ENCODE data around the gene OR1N1.

- TF ChIP-seq TEAD4 (IDR thresholded peaks at IDR 0.05), result no peak
- no peak for TF ChIP-seq FOXM1 (IDR thresholded peaks at IDR 0.05; ENCODE audit: borderline replicate concordance, low read depth)
- TF ChIP-seq TCF12 (IDR thresholded peaks at IDR 0.05; ENCODE audit: low read depth), result no peak
- TF ChIP-seq RAD21 (IDR thresholded peaks at IDR 0.05; ENCODE audit: low read depth), result no peak
- TF ChIP-seq TAF1 (IDR thresholded peaks at IDR 0.05; ENCODE audit: low read depth), result no peak
- TF ChIP-seq, protein P1, sequence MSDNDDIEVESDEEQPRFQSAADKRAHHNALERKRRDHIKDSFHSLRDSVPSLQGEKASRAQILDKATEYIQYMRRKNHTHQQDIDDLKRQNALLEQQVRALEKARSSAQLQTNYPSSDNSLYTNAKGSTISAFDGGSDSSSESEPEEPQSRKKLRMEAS (IDR thresholded peaks at IDR 0.05), result no peak
- no peak for TF ChIP-seq YY1 (IDR thresholded peaks at IDR 0.05; ENCODE audit: low read depth)
- TF ChIP-seq CREB1 (IDR thresholded peaks at IDR 0.05; ENCODE audit: low read depth), result no peak
- no peak for TF ChIP-seq EP300 (IDR thresholded peaks at IDR 0.05; ENCODE audit: borderline replicate concordance)
- TF ChIP-seq EGR1 (IDR thresholded peaks at IDR 0.05), result no peak
- no peak for TF ChIP-seq USF1 (IDR thresholded peaks at IDR 0.05)
- TF ChIP-seq CEBPB (IDR thresholded peaks at IDR 0.05), result no peak
These were observed 45.4 kb upstream of the OR1N1 start for GRCh38 chr9:122572456-122572855.
